ENCODE results near the gene CPEB1. TPM values are rescaled to one million over a fixed set of nuclear protein-coding genes. Genes with fewer than 3 reads are reported as not detected.

Gene CPEB1
- total RNA-seq, 1 donor from 2014 or later = 0.40 TPM

DNA sequence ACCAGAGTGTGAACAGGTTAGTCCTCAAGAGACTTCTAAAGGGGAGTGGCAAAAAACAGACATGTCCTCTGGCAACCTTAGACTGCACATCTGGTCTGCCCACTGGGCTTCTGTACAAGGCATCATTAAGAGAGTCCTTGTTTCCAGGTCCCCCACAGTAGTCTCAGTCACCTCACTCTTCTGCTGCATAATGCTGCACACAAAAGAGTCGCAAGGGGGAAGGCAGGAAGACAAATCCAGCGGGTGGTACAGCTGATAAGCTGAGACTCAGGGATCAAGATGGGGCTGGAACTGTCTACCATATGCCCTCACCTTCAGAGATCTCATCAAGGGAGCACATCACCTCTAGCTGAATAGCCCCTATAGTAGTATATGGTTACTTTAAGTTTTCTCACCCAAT is 79.5 kb downstream of the CPEB1 start:
- Mint-ChIP-seq H3K27ac (no peak overlapping the region), H3K4me1 (peaks cover 14% of the 10 kb centered on the region), H3K9me3 (no peaks in the 10 kb centered on the region), H3K27me3 (ENCODE audit: low read depth) (peaks cover 44% of the 10 kb centered on the region), H3K36me3 (no peaks in the 10 kb centered on the region), H3K4me3 (no peak overlapping the region)
- TF ChIP-seq, protein P1, sequence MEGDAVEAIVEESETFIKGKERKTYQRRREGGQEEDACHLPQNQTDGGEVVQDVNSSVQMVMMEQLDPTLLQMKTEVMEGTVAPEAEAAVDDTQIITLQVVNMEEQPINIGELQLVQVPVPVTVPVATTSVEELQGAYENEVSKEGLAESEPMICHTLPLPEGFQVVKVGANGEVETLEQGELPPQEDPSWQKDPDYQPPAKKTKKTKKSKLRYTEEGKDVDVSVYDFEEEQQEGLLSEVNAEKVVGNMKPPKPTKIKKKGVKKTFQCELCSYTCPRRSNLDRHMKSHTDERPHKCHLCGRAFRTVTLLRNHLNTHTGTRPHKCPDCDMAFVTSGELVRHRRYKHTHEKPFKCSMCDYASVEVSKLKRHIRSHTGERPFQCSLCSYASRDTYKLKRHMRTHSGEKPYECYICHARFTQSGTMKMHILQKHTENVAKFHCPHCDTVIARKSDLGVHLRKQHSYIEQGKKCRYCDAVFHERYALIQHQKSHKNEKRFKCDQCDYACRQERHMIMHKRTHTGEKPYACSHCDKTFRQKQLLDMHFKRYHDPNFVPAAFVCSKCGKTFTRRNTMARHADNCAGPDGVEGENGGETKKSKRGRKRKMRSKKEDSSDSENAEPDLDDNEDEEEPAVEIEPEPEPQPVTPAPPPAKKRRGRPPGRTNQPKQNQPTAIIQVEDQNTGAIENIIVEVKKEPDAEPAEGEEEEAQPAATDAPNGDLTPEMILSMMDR (IDR thresholded peaks at IDR 0.05; ENCODE audit: unreplicated experiment) = no peak
- no peak for DNase-seq (ENCODE audit: low spot score in 2 of 2, unreplicated experiment in 2 of 2)

DNA sequence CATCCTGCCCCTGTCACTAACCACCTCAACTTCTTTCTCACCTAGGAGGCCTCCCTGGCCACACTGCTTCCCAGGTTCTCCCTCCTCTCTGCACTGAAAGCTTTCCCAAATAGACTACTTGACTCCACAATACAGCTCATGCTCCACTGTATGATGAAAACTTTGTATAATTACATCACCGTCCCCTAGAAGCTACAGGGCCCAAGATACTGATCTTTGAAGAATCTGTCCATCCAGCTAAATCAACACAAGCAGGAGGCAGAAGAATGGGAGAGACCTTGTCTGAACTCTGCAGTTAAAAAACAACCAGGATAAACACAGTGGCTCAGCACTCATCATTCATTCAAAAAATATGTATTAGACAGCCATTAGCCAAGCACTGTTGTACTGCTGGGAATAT is 80.5 kb downstream of the CPEB1 start:
- Mint-ChIP-seq H3K4me1 (peaks cover 8% of the 10 kb centered on the region), H3K36me3 (no peaks in the 10 kb centered on the region), H3K4me3 (no peak overlapping the region), H3K27ac (no peak overlapping the region), H3K9me3 (no peaks in the 10 kb centered on the region), H3K27me3 (ENCODE audit: low read depth) (peaks cover 38% of the 10 kb centered on the region)
- no peak for DNase-seq (ENCODE audit: low spot score in 2 of 2, unreplicated experiment in 2 of 2)
- TF ChIP-seq, protein P1 (IDR thresholded peaks at IDR 0.05; ENCODE audit: unreplicated experiment) = no peak

DNA sequence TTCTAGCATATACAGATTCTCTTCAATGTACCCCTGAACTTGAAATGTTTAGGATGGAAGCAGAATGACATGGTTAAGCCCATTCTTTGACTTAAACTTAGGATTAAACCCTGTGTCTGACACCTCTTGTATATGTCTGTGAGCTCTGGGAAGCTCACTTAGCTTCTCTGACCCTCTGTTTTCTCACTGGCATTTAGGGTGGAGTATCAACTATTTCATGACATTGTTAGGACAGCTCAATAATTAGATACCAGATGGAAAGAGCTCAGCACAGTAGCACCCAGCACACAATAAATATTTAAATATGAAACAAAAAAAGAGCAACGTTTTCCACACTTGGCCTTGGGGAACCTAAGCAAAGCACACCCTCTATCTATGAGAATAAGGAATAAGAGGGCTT is 88.7 kb downstream of the CPEB1 start:
- no peak overlapping the region for H3K27ac Mint-ChIP-seq
- H3K36me3 Mint-ChIP-seq = no peaks in the 10 kb centered on the region
- TF ChIP-seq, protein P1 (IDR thresholded peaks at IDR 0.05; ENCODE audit: unreplicated experiment) = no peak
- no peak overlapping the region for H3K4me3 Mint-ChIP-seq
- no peaks in the 10 kb centered on the region for H3K9me3 Mint-ChIP-seq
- DNase-seq (ENCODE audit: low spot score in 2 of 2, unreplicated experiment in 2 of 2) = no peak
- H3K27me3 Mint-ChIP-seq (ENCODE audit: low read depth) = peaks cover 46% of the 10 kb centered on the region
- H3K4me1 Mint-ChIP-seq = no peaks in the 10 kb centered on the region

DNA sequence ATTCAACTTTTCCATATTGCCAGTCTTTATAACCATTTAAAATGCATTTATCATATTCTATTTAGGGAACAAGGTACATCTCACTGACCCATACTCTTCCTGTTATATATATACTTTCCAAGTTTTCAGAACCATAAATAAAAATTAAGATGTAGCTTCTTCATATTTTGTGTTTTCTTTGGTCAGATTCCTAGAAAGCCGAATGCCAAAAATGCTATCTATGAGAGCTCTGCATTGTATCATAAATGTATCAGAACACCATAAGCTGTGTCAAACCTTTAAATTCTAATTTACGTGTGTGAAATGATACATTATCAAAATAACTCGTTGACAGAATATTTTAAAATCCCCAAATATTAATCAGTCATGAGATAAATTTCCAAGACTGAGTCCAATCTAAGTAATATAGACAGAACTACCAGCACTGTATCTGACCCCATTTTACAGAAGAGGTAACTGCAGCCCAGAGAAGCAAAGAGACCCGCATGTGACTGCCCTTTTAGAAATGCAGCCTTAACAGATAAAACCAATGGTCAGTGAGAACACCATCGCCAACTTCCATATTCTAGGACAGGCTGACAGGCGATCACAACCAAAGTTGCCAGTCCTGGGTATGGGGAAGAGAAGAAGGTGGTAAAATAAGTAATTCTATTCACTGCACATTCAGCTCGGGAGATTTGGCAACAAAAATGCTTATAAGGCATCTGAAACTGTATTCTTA is 90.7 kb downstream of the CPEB1 start:
- TF ChIP-seq, protein P1 (IDR thresholded peaks at IDR 0.05; ENCODE audit: unreplicated experiment) = no peak
- H3K4me3 Mint-ChIP-seq = no peak overlapping the region
- no peaks in the 10 kb centered on the region for H3K9me3 Mint-ChIP-seq
- H3K27me3 Mint-ChIP-seq (ENCODE audit: low read depth) = peaks cover 60% of the 10 kb centered on the region
- no peak for DNase-seq (ENCODE audit: low spot score in 2 of 2, unreplicated experiment in 2 of 2)
- H3K36me3 Mint-ChIP-seq = no peaks in the 10 kb centered on the region
- no peaks in the 10 kb centered on the region for H3K4me1 Mint-ChIP-seq
- H3K27ac Mint-ChIP-seq = no peak overlapping the region

DNA sequence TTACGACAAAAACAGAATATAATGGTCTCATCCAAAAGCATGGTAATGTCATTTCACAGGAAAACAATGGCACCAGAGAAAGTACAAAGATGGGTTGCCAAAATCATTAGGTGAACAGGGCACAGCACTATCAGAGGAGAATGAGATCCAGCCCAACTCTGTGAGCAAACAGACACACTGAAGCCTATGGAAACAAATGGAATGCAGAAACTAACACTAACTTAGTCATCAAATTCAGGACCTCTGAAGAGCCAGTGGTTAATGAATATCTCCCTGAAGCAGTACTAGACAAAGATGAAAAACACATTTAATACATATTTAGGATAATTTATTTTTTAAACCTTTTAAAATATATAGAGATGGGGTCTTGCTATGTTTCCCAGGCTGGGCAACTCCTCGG is 92.3 kb downstream of the CPEB1 start:
- DNase-seq (ENCODE audit: low spot score in 2 of 2, unreplicated experiment in 2 of 2) = no peak
- Mint-ChIP-seq H3K36me3 (no peaks in the 10 kb centered on the region), H3K4me3 (no peak overlapping the region), H3K27ac (no peak overlapping the region), H3K27me3 (ENCODE audit: low read depth) (peaks cover 68% of the 10 kb centered on the region), H3K4me1 (no peaks in the 10 kb centered on the region), H3K9me3 (no peaks in the 10 kb centered on the region)
- TF ChIP-seq, protein P1 (IDR thresholded peaks at IDR 0.05; ENCODE audit: unreplicated experiment) = no peak
